Tibial nerve (tissue), 3 donors: ENCODE results near the gene NKX2-3.

Experiments used
- CTCF ChIP-seq, 5 experiments: fragments of 200-600 bp in 3 of 5; fragments of 450-650 bp in 2 of 5; sonication (generic) in 3 of 5; IDR thresholded peaks; one replicate each; pipeline ENCODE4 v1.5.1; 2016 to 2019; ENCODE audit warnings: antibody characterized with exemption in 5 of 5, mild to moderate bottlenecking in 3 of 5, moderate library complexity in 2 of 5
- POLR2A ChIP-seq, 2 donors: fragments of 450-650 bp; IDR thresholded peaks; one replicate each; pipeline ENCODE4 v1.6.1; 2017; ENCODE audit warnings: antibody characterized with exemption in 2 of 2, mild to moderate bottlenecking in 2 of 2, moderate library complexity in 2 of 2

- no peak for TF ChIP-seq CTCF (IDR thresholded peaks at IDR 0.05)
- TF ChIP-seq POLR2A (IDR thresholded peaks at IDR 0.05): no peak
Observed at GRCh38 chr10:99582255-99582770, 49.6 kb downstream of the NKX2-3 start.
